IMR-90 (cell line): ENCODE data around the gene GPRC5B. TPM values are rescaled to one million over a fixed set of nuclear protein-coding genes. Genes with fewer than 3 reads are reported as not detected.
A peak's percentile ranks its signal among the peaks of the same experiment; 100 is the strongest.

Source experiments
- ATAC-seq: fragments of 200-7000 bp; cut with Tn5 transposase; 2 replicates; pipeline ENCODE4 v1.9.1; 2020; ENCODE audit warnings: low read depth, mild to moderate bottlenecking, moderate library complexity
- BruUV-seq: library from RNA; stranded (reverse); fragments of 400-500 nt; replicated peaks from 2 replicates; lab custom pipeline; 2021; lab: Mats Ljungman, UMichigan
- CTCF ChIA-PET: fragments of 300-600 bp; formaldehyde crosslinking; extraction: SDS; loops from one replicate; lab custom pipeline; 2021; ENCODE audit warnings: antibody characterized with exemption; lab: Yijun Ruan, JAX
- POLR2A ChIA-PET: fragments of 300-600 bp; sonication (Branson Sonifier 250); formaldehyde crosslinking; loops from one replicate; lab custom pipeline; 2022; ENCODE audit warnings: antibody characterized with exemption; ENCODE audit not compliant: unreplicated experiment; lab: Charles Lee
- DNase-seq: peaks from one replicate; pipeline ENCODE4 v3.0.0; 2013
- H2AFZ ChIP-seq: replicated peaks from 2 replicates; pipeline ENCODE3; 2013; ENCODE audit warnings: low read length, mild to moderate bottlenecking; ENCODE audit not compliant: poor library complexity
- H2AK5ac ChIP-seq: 2 replicates; pipeline ENCODE4 v1.6.1; 2013; ENCODE audit warnings: low read depth, low read length, inconsistent platforms
- H2AK9ac ChIP-seq: replicated peaks from 2 replicates; pipeline ENCODE3; 2013; ENCODE audit warnings: mild to moderate bottlenecking, low read depth, low read length, moderate library complexity; ENCODE audit not compliant: poor library complexity
- H2BK120ac ChIP-seq: 2 replicates; pipeline ENCODE4 v1.6.1; 2013; ENCODE audit warnings: low read depth, low read length, inconsistent platforms
- H2BK15ac ChIP-seq: 3 replicates; pipeline ENCODE4 v1.6.1; 2013; ENCODE audit warnings: low read depth, low read length, inconsistent platforms
- H2BK20ac ChIP-seq: 2 replicates; pipeline ENCODE4 v1.6.1; 2013; ENCODE audit warnings: low read depth, mild to moderate bottlenecking, inconsistent platforms, low read length, moderate library complexity
- H2BK5ac ChIP-seq: 2 replicates; pipeline ENCODE4 v1.6.1; 2013; ENCODE audit warnings: mild to moderate bottlenecking, low read depth, low read length, inconsistent platforms; ENCODE audit not compliant: poor library complexity, severe bottlenecking
- H3K14ac ChIP-seq: replicated peaks from 2 replicates; pipeline ENCODE4 v1.6.1; 2013; ENCODE audit warnings: low read depth, low read length, inconsistent platforms
- H3K18ac ChIP-seq: 2 replicates; pipeline ENCODE4 v1.6.1; 2013; ENCODE audit warnings: low read depth, low read length, control low read depth
- H3K23ac ChIP-seq: 2 replicates; pipeline ENCODE4 v1.6.1; 2013; ENCODE audit warnings: low read depth, low read length, inconsistent platforms
- H3K27ac ChIP-seq: 2 replicates; pipeline ENCODE4 v1.5.1; 2013; ENCODE audit warnings: mild to moderate bottlenecking, control low read depth, low read length; ENCODE audit not compliant: insufficient read depth
- H3K27me3 ChIP-seq: 2 replicates; pipeline ENCODE4 v1.6.1; 2013; ENCODE audit warnings: low read length; ENCODE audit not compliant: control insufficient read depth, insufficient read depth
- H3K36me3 ChIP-seq: 2 replicates; pipeline ENCODE4 v1.6.1; 2013; ENCODE audit warnings: low read length, mixed read lengths; ENCODE audit not compliant: control insufficient read depth, insufficient read depth
- H3K4ac ChIP-seq: 2 replicates; pipeline ENCODE4 v1.6.1; 2013; ENCODE audit warnings: low read depth, low read length, inconsistent platforms
- H3K4me1 ChIP-seq: 2 replicates; pipeline ENCODE4 v1.6.1; 2013; ENCODE audit warnings: low read length, mixed read lengths; ENCODE audit not compliant: control insufficient read depth, insufficient read depth
- H3K4me2 ChIP-seq: 2 replicates; pipeline ENCODE4 v1.6.1; 2013; ENCODE audit warnings: low read depth, mild to moderate bottlenecking, control low read depth, low read length, moderate library complexity
- H3K4me3 ChIP-seq: 2 replicates; pipeline ENCODE4 v1.5.1; 2013; ENCODE audit warnings: low read depth, mild to moderate bottlenecking, control low read depth, low read length, moderate library complexity; ENCODE audit not compliant: insufficient read depth
- H3K56ac ChIP-seq: 2 replicates; pipeline ENCODE4 v1.6.1; 2013; ENCODE audit warnings: low read length, inconsistent platforms; ENCODE audit not compliant: insufficient read depth; ENCODE audit errors: extremely low read depth
- H3K79me1 ChIP-seq, 2 experiments: 2 replicates each; pipeline ENCODE4 v1.6.1; 2013; ENCODE audit warnings: low read length in 2 of 2, inconsistent platforms in 1 of 2, low read depth in 1 of 2
- H3K9ac ChIP-seq: 2 replicates; pipeline ENCODE4 v1.6.1; 2013; ENCODE audit warnings: low read depth, low read length, control low read depth
- H3K9me1 ChIP-seq: 2 replicates; pipeline ENCODE4 v1.6.1; 2013; ENCODE audit warnings: low read length, inconsistent platforms; ENCODE audit not compliant: insufficient read depth
- H3K9me3 ChIP-seq: 2 replicates; pipeline ENCODE4 v1.6.1; 2013; ENCODE audit warnings: low read length; ENCODE audit not compliant: control insufficient read depth, insufficient read depth
- H4K20me1 ChIP-seq: 2 replicates; pipeline ENCODE4 v1.6.1; 2013; ENCODE audit warnings: low read length, inconsistent platforms; ENCODE audit not compliant: insufficient read depth
- H4K5ac ChIP-seq: 2 replicates; pipeline ENCODE4 v1.6.1; 2013; ENCODE audit warnings: mild to moderate bottlenecking, low read depth, low read length, control low read depth
- H4K8ac ChIP-seq, 2 experiments: 2 replicates each; pipeline ENCODE4 v1.6.1; 2013; ENCODE audit warnings: low read depth in 2 of 2, low read length in 2 of 2, control low read depth in 1 of 2, inconsistent platforms in 1 of 2
- H4K91ac ChIP-seq: 2 replicates; pipeline ENCODE4 v1.6.1; 2013; ENCODE audit warnings: low read depth, low read length, inconsistent platforms; ENCODE audit not compliant: insufficient read depth
- BHLHE40 ChIP-seq: fragments of 150-350 bp; IDR thresholded peaks from 2 replicates; pipeline ENCODE4 v1.6.1; 2016; ENCODE audit warnings: mild to moderate bottlenecking, low read depth, low read length
- CHD1 ChIP-seq: IDR thresholded peaks from 2 replicates; pipeline ENCODE4 v1.6.1; 2012; ENCODE audit warnings: low read depth, low read length, improper control_type of control experiment
- RAD21 ChIP-seq: IDR thresholded peaks from 2 replicates; pipeline ENCODE4 v1.6.1; 2012; ENCODE audit warnings: low read length, improper control_type of control experiment
- WGBS, 2 experiments: methylation state at CpG; one replicate each; pipeline versions ENCODE4 v1.1.5 to v1.1.7; 2013; ENCODE audit warnings: missing lambda C conversion rate in 2 of 2; ENCODE audit not compliant: insufficient read length in 1 of 2; ENCODE audit errors: extremely low coverage in 2 of 2; 5-methylcytosine and 5-hydroxymethylcytosine counted together
- dilution Hi-C: fragments of 300-500 bp; cut with HindIII; formaldehyde crosslinking; loops from one replicate; pipeline ENCODE4 v1.14.3; 2018; ENCODE audit warnings: low sequenced_read_pairs; ENCODE audit not compliant: unreplicated experiment
- in situ Hi-C: fragments of 300-500 bp; cut with MboI; formaldehyde crosslinking; loops from 3 replicates; pipeline ENCODE4 v1.14.3; 2019; ENCODE audit warnings: low sequenced_read_pairs, inconsistent platforms, mixed read lengths
- intact Hi-C: fragments of 100-400 bp; cut with micrococcal nuclease; formaldehyde crosslinking; loops from 2 replicates; pipeline ENCODE4 v1.10.0; 2022
- polyA plus RNA-seq, 3 experiments: library from polyadenylated mRNA; depleted of rRNA; stranded (reverse); fragments of >200 nt; gene quantifications; 2 replicates each; pipeline ENCODE4 v1.2.3, GENCODE V29; 2012; ENCODE audit warnings: low replicate concordance in 1 of 3
- total RNA-seq: library from RNA; depleted of rRNA; stranded (reverse); fragments of >200 nt; gene quantifications from 2 replicates; pipeline ENCODE4 v1.2.3, GENCODE V29; 2012

GPRC5B gene
- total and polyA plus RNA-seq, 2 of the 4 experiments (the other 2 are of a cell fraction): 2.5 to 8.5 TPM

- Histone ChIP-seq H2BK5ac (no peak overlapping the region), H3K14ac (no peak overlapping the region), H4K8ac (no peak overlapping the region), H3K9ac (no peak overlapping the region), H3K18ac (no peak overlapping the region), H2BK120ac (no peak overlapping the region), H3K4me1 (peaks cover 3% of the 10 kb centered on the region; the same call in 1 of the 2 replicates), H3K4me2 (no peak overlapping the region), H3K9me1 (peaks cover 6% of the 10 kb centered on the region; the same call in 1 of the 2 replicates), H2AFZ (no peak overlapping the region), H4K20me1 (no peaks in the 10 kb centered on the region), H2BK20ac (no peak overlapping the region), H3K27me3 (no peaks in the 10 kb centered on the region), H3K4me3 (no peak overlapping the region), H3K9me3 (no peaks in the 10 kb centered on the region), H3K56ac (no peak overlapping the region), H3K27ac (no peak overlapping the region), H2BK15ac (no peak overlapping the region), H4K5ac (no peak overlapping the region), H2AK5ac (no peak overlapping the region), H3K79me1 (no peaks in the 10 kb centered on the region), H3K23ac (peak overlapping the region; percentile 34; the same call in 1 of the 2 replicates), H4K91ac (no peak overlapping the region), H3K36me3 (peaks cover 3% of the 10 kb centered on the region; the same call in 1 of the 2 replicates), H3K4ac (no peak overlapping the region), H2AK9ac (no peak overlapping the region)
- ChIA-PET CTCF (interaction anchor here (0.5 kb wide), 1 partner anchor 165 kb away, joined by 3 read pairs; no protein-coding TSS in a partner anchor), POLR2A (no interaction called here)
- in situ Hi-C loops: no loop called here
- ATAC-seq (no peak), DNase-seq (no peak)
- no TSS peak for BruUV-seq
- WGBS, 2 experiments: no CpG with 5 or more reads among the region's 16 CpGs
- dilution Hi-C loops: no loop called here
- TF ChIP-seq CHD1 (no peak), RAD21 (no peak), BHLHE40 (no peak)
- intact Hi-C loops: no loop called here
Observed at GRCh38 chr16:19861811-19862327, 22.8 kb downstream of the GPRC5B start.
